WERI-Rb-1 (cell line): ENCODE measurements around the gene SFRP2.

Experiments used
- DNase-seq: peaks from one replicate; pipeline ENCODE4 v3.0.0-alpha.2; 2020
- H3K27ac ChIP-seq: fragments of 250-450 bp; sonication (Bioruptor Pico); 2 replicates; pipeline ENCODE4 v1.5.1; 2020; ENCODE audit warnings: mild to moderate bottlenecking, moderate library complexity
- H3K27me3 ChIP-seq: fragments of 250-450 bp; sonication (Bioruptor Pico); 2 replicates; pipeline ENCODE4 v1.5.1; 2021; ENCODE audit warnings: mild to moderate bottlenecking, low read depth, moderate library complexity; ENCODE audit not compliant: insufficient read depth, severe bottlenecking
- H3K36me3 ChIP-seq: fragments of 250-450 bp; sonication (Bioruptor Pico); 2 replicates; pipeline ENCODE4 v1.5.1; 2020; ENCODE audit warnings: mild to moderate bottlenecking, moderate library complexity
- H3K4me3 ChIP-seq: 2 replicates; pipeline ENCODE4 v1.5.1; 2011; ENCODE audit warnings: low read depth, mild to moderate bottlenecking, control low read depth, low read length
- H3K9me3 ChIP-seq: fragments of 250-450 bp; sonication (Bioruptor Pico); 2 replicates; pipeline ENCODE4 v1.5.1; 2021; ENCODE audit warnings: mild to moderate bottlenecking, moderate library complexity; ENCODE audit not compliant: severe bottlenecking
- CTCF ChIP-seq: IDR thresholded peaks from 2 replicates; pipeline ENCODE4 v1.5.1; 2011; ENCODE audit warnings: low read depth, mild to moderate bottlenecking, control low read depth, inconsistent platforms, low read length

SFRP2 gene

DNA sequence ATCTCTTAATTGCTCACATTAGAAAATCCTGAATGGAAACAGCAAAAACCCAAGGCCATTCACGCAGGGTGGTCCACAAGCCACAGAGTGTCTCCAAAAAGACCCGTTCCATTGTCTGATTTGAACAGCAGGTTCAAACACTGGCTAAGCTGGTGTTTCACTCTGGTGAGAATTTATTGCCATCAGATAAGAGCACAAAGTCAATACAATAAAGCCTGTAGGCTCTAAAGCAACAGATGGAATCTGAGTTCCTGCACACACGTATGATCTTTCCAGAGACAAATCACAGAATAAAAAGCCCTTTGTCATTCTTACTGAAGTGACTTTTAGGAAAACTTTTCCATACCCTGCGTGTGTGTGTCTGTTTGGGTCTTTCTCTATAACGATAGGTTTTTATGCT lies 5.1 kb upstream of the SFRP2 start:
- Histone ChIP-seq H3K36me3 (no peaks in the 10 kb centered on the region), H3K27me3 (no peaks in the 10 kb centered on the region)

DNA sequence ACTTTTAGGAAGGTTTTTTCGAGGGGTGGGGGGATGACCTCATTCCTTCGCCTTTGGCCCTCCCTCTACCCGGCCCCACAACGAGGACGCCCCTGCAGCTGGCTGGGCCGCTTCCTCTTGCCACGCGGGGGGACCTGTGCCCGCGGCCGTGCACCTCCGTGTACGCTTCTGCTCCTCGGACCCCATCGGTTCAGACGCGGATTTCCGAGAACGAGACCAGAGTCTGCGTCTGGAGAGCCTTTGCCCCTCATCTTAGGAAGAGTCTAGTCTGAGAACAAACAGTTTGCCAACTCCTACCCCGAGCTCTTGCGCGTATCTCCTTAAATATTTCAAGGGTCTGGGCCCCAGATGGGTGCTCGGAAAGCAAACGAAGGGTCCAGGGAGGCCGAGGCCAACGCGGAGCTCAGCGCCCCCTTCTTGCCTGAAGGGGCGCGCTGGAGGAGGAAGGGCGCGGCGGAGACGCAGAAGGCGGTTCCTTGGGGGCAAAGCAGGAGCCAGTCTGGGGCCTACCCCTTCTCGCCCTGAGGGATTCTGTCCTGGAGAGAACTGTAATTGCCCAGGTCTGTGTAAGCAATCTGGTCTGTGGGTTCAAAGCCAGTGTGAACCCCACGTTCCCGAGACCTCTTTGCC lies 3.9 kb upstream of the SFRP2 start:
- H3K27me3 ChIP-seq: no peaks in the 10 kb centered on the region
- H3K27ac ChIP-seq: peak overlapping the region; percentile 54
- TF ChIP-seq CTCF: no peak
- H3K9me3 ChIP-seq: peaks cover 2% of the 10 kb centered on the region
- H3K36me3 ChIP-seq: no peaks in the 10 kb centered on the region
- DNase-seq: no peak
- no peak overlapping the region for H3K4me3 ChIP-seq

More for the DNA sequence above, 5.1 kb upstream of the SFRP2 start:
- H3K27ac ChIP-seq: peak overlapping the region; percentile 54
- TF ChIP-seq CTCF: no peak
- H3K4me3 ChIP-seq: no peak overlapping the region
- peak; percentile 51 for DNase-seq
- H3K9me3 ChIP-seq: peaks cover 2% of the 10 kb centered on the region

GRCh38 chr4:153791746-153792617 lies 3.1 kb upstream of the SFRP2 start:
- H3K4me3 ChIP-seq: no peak overlapping the region
- no peaks in the 10 kb centered on the region for H3K36me3 ChIP-seq
- peaks cover 2% of the 10 kb centered on the region for H3K9me3 ChIP-seq
- H3K27me3 ChIP-seq: no peaks in the 10 kb centered on the region
- TF ChIP-seq CTCF: peak; percentile 68
- peak; percentile 76 for DNase-seq
- no peak overlapping the region for H3K27ac ChIP-seq

DNA sequence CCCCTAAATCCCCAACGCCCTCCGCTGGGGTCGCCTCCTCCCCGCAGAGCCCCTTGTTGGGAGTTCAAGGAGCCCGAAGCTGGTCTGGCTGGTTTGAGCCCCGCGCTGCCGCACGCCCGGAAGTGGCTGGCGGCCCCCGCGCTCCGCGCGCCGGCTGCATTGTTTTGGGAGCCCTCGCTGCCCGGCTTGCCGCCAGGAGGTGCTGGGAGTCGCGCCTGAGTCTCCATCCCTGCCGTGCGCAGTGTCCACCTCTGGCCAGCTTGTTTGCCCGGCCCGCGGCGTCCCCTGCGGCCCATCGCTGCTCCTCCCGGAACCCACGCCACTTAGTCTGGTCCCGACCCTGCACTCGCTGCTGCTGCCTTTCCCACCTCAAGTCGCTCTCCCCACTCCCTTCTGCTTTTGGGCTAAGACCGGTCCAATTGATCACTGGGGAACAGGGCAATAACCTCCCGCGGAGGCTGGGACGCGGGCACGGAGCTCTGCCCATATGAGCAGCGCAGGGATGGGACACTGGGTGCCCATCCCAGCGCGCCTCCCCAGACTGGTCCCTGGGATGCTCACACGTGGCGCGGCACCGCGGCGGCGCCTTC lies 2.2 kb upstream of the SFRP2 start:
- peaks cover 2% of the 10 kb centered on the region for H3K9me3 ChIP-seq
- TF ChIP-seq CTCF: no peak
- H3K27ac ChIP-seq: no peak overlapping the region
- no peak overlapping the region for H3K4me3 ChIP-seq
- no peak for DNase-seq
- H3K27me3 ChIP-seq: no peaks in the 10 kb centered on the region
- H3K36me3 ChIP-seq: no peaks in the 10 kb centered on the region

DNA sequence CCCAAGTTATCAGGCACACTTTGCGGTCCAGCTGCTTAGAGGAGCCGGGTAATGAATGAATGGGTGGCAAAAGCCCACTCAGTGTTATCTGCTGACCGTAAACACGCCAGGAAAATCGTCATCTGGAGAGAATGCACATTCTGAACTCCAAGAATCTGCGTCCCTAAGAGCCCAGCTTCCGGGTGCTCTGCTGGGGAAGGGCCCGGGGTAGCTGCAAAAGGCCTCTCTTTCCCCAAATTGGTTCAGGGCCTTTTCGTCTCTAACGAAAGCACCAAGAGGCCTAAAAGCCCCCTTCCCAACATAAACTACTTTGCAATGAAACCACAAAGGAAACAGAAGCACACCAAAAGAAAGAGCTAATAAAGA lies 1.6 kb upstream of the SFRP2 start:
- no peaks in the 10 kb centered on the region for H3K36me3 ChIP-seq
- DNase-seq: no peak
- H3K9me3 ChIP-seq: peaks cover 2% of the 10 kb centered on the region
- H3K4me3 ChIP-seq: no peak overlapping the region
- H3K27me3 ChIP-seq: no peaks in the 10 kb centered on the region
- H3K27ac ChIP-seq: no peak overlapping the region
- no peak for TF ChIP-seq CTCF
